GM15510 (cell line): ENCODE measurements around the gene MPST.
A peak's percentile ranks its signal among the peaks of the same experiment; 100 is the strongest.

Experiments used
- POLR2A ChIP-seq: IDR thresholded peaks from 3 replicates; pipeline ENCODE4 v1.6.1; 2011; ENCODE audit warnings: borderline replicate concordance; ENCODE audit not compliant: insufficient read length; ENCODE audit errors: extremely low read depth

MPST gene

GRCh38 chr22:37019309-37020191 is at the start of gene MPST, which contains the start of gene TST:
TSS of gene MPST (plus strand) at chr22:37019742. CDS start at chr22:37019837, 95 bp downstream.
TSS of gene TST (minus strand) at chr22:37019447. CDS start at chr22:37018732, 715 bp downstream.
- peak; percentile 88 for TF ChIP-seq POLR2A

GRCh38 chr22:36971341-36972125 is 48.0 kb upstream of the MPST start:
- TF ChIP-seq POLR2A: no peak

- TF ChIP-seq POLR2A: no peak
Measured at GRCh38 chr22:36976606-36977005, 42.9 kb upstream of the MPST start.

DNA sequence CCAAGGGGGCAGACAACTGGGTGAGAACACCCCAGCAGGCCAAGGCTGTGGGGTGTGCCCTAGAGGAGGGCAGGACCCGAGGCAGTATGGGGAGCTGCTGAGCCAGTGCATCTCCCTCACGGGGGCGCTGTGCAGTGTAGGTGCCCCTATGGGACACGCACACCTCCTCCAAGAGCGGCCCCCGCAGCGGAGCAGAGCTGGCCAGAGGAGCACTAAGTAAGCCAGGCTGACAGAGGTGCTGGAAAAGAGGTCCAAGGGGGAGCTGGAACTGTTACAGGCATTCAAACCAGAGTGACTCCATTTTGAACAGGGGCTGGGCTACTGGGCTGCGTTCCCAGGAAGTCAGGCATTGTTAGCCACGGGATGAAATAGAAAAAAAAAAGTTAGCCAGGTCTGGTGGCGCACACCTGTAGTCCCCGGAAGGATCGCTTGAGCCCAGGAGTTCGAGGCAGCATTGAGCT is 42.1 kb upstream of the MPST start:
- TF ChIP-seq POLR2A: no peak

GRCh38 chr22:36977947-36978660 is 41.4 kb upstream of the MPST start:
- TF ChIP-seq POLR2A: peak; percentile 24

DNA sequence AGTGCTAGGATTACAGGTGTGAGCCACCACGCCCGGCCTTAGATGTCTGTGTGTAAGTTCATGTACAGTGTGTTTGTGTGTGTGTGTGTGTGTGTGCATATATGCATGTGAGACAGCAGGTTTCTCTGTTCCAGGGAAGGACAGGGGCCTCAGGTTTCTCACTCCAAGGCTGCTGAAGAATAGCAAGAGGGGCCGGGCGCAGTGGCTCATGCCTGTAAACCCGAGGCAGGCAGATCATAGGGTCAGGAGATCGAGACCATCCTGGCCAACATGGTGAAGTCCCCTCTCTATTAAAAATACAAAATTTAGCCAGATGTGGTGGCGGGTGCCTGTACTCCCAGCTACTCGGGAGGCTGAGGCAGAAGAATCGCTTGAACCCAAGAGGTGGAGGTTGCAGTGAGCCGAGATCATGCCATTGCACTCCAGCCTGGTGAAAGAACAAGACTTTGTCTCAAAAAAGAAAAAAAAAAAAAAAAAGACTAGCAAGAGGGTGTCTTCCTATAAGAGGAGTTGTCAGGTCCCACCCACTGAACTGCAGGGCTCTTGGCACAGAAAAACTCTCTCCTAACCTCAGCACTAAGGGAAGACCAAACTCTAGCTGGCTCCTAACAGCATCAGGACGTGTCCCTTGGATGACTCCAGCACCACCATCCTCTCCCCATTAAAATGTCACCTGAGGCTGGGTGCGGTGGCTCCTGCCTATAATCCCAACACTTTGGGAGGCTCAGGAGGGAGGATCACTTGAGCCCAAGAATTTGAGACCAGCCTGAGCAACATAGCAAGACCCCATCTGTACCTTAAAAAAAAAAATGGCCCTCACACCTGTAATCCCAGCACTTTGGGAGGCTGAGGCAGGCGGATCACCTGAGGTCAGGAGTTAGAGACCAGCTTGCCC is 40.3 kb upstream of the MPST start:
- no peak for TF ChIP-seq POLR2A

DNA sequence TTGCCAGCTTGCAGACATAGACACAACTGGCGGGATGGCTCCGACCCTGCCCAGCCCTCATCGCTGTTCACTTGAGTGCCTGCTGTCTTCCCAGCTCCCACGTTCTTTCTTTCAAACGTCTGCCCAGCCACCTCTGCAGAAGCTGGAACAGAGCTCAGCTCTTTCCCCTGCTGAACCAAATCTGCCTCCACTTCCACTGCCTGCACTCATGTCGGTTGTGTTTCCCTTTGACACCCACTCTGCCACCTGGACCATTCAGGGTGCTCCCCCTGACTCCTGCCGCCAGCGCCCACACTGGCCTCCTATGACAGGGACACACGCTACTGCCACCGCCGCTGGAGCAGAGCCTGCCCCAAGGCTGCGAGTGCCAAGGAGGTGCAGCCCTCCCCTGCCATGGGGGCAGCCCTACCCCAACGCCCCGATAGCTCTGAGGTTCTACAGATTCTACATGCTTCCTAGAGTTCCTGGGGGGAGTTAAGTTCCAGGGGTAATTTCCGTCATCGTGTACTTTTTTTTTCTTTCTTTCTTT is 38.2 kb upstream of the MPST start:
- no peak for TF ChIP-seq POLR2A

- no peak for TF ChIP-seq POLR2A
Measured at GRCh38 chr22:36982136-36982535, 37.4 kb upstream of the MPST start.

DNA sequence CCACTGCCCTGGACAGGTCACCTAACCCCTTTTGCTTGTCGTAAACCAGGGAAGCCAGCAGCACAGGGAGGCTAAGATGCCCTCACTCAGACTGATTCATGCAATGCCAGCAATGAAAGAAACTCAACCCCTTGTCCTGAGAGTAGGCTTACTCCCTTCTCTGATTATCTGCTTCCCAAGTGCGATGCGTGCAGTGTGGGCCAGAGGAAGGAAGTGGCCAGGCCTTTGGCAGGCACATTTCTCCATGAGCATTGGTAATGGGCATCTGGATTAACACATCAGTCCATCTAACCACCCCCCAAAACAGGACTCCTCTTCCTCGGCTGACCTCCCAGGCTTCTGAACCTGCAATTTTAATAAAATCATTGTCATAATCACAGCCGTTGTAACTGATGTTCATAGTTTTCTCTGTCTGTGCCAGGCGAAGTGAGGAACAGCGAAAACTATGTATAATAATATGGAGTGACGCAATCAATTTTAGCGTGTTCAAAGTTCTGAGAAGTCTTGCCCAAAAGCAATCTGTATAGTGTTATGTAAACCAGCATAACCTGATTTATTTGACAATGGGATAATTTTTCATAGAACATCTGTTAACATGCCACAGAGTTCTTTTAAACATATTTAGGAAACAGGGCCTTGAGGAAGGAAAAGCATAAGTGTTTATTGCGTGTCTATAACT is 34.2 kb upstream of the MPST start:
- TF ChIP-seq POLR2A: no peak

DNA sequence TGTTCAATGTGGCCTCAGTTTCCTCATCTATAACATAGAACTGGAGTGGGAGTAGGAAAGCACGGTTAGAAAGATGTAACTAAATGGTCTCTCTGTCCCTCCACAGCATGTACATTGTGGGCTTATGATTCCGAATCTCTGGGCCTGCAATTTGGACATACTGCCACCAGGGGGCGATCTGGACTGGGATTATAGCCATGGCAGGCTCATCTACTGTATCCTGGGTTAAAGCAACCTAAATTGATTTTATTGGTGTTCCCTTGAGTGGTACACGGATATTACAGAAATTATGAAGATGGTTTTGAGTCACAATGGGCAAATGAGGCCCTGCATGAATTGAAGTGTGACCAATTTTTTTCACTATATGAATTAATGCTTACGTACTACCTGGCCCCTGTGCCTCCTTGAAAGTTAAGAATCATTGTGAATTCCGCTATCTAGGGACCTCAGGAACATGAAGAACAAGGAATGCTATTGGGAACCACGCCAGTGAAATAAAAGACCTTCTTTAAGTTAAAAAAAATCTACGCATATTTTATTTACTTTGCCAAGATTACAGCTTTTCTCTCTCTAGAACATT is 33.2 kb upstream of the MPST start:
- no peak for TF ChIP-seq POLR2A

- no peak for TF ChIP-seq POLR2A
Measured at GRCh38 chr22:36988075-36988832, 31.3 kb upstream of the MPST start.

- no peak for TF ChIP-seq POLR2A
Measured at GRCh38 chr22:36990457-36990856, 29.1 kb upstream of the MPST start.
